Psoas muscle (tissue), 8 donors: ENCODE data around the gene SLC25A6. TPM values are rescaled to one million over a fixed set of nuclear protein-coding genes. Genes with fewer than 3 reads are reported as not detected.

Experiments used
- ATAC-seq, 4 donors: fragments of 200-7000 bp; cut with Tn5 transposase; one replicate each; pipeline ENCODE4 v1.9.1; 2020; ENCODE audit warnings: moderate library complexity in 3 of 4, mild to moderate bottlenecking in 2 of 4
- DNase-seq, 2 donors: peaks; one replicate each; pipeline ENCODE4 v3.0.0-alpha.2; 2020
- H3K27ac ChIP-seq: fragments of 200-600 bp; one replicate; pipeline ENCODE4 v1.8.0; 2022
- H3K27me3 ChIP-seq, 3 donors: fragments of 200-600 bp in 1 of 3; one replicate each; pipeline versions ENCODE4 v1.6.1 to v1.8.0; 2013 to 2022; ENCODE audit warnings: low read length in 2 of 3, mild to moderate bottlenecking in 2 of 3, moderate library complexity in 1 of 3; ENCODE audit not compliant: insufficient read depth in 3 of 3
- H3K36me3 ChIP-seq, 2 donors: fragments of 200-600 bp in 1 of 2; one replicate each; pipeline versions ENCODE4 v1.6.1 to v1.8.0; 2013 to 2022; ENCODE audit warnings: low read depth in 1 of 2, mild to moderate bottlenecking in 1 of 2, moderate library complexity in 1 of 2; ENCODE audit not compliant: insufficient read depth in 1 of 2
- H3K4me1 ChIP-seq: fragments of 200-600 bp; one replicate; pipeline ENCODE4 v1.8.0; 2022
- H3K4me3 ChIP-seq: fragments of 200-600 bp; one replicate; pipeline ENCODE4 v1.8.0; 2022; ENCODE audit warnings: mild to moderate bottlenecking
- H3K9me3 ChIP-seq: fragments of 200-600 bp; one replicate; pipeline ENCODE4 v1.8.0; 2022
- CTCF ChIP-seq: fragments of 200-600 bp; IDR thresholded peaks from one replicate; pipeline ENCODE4 v1.8.0; 2022; ENCODE audit warnings: antibody characterized with exemption
- WGBS, 3 donors: extraction: QIAGEN DNeasy Blood & Tissue Kit; methylation state at CpG; one replicate each; pipeline versions ENCODE4 v1.1.6 to v1.1.7; 2013; 5-methylcytosine and 5-hydroxymethylcytosine counted together
- intact Hi-C, 2 donors: fragments of 100-400 bp; cut with DNase I; formaldehyde crosslinking; loops; one replicate each; pipeline versions ENCODE4 v1.11.0 to v1.14.2; 2022
- polyA plus RNA-seq, 3 donors: library from polyadenylated mRNA; stranded (reverse); fragments of 200-250 nt; gene quantifications; one replicate each; pipeline ENCODE4 v1.2.3, GENCODE V29; 2013
- total RNA-seq, 4 donors: library from RNA; stranded (reverse); fragmentation: NEBNext Ultra II Directional in 2 of 4; extraction: Animal tissue kit (Norgen Biotek cat#: 25700) in 2 of 4; gene quantifications; one replicate each; pipeline versions ENCODE4 v1.2.1 to v1.2.4, GENCODE V29; 2021 to 2023
- donor health status: healthy with polysubstance abuse.
- donor health status: DM: no; HTN: no; CAD: no; lungs with moderate emphysema.
- donor health status: Bipolar disorder and iron deficiency.
- donor health status: healthy.
- donor health status: DM: yes; HTN: yes; CAD: no.
- donor health status: DM: no; HTN: no; CAD: no.
- donor health status: DM: no; HTN: no; CAD: no.
- donor health status: DM: yes; HTN: yes; CAD: no.

SLC25A6 gene
- total and polyA plus RNA-seq, 7 donors, result 48.4 to 189 (median 83.0) TPM

GRCh38 chrX:1424147-1424851, 32.4 kb upstream of the SLC25A6 start:
- Histone ChIP-seq H3K4me1 (no peaks in the 10 kb centered on the region), H3K9me3 (peaks cover 6% of the 10 kb centered on the region), H3K4me3 (no peak overlapping the region), H3K36me3 (peaks cover 4 to 19% of the 10 kb centered on the region in 2 donors), H3K27ac (no peak overlapping the region), H3K27me3 (no peaks in the 10 kb centered on the region)
- DNase-seq (no peak), ATAC-seq (no peak)
- intact Hi-C loops, result no loop called here
- no peak for TF ChIP-seq CTCF
- WGBS, 3 donors, result 73 to 83% (median 79%) methylated on average over 9 of the region's 9 CpGs

- DNase-seq (no peak), ATAC-seq (no peak)
- intact Hi-C loops, result no loop called here
- peaks cover 12% of the 10 kb centered on the region for H3K9me3 ChIP-seq
- no peak for TF ChIP-seq CTCF
- WGBS, 3 donors, result 50 to 74% (median 71%) methylated on average over 2 of the region's 2 CpGs
- H3K4me1 ChIP-seq, result no peaks in the 10 kb centered on the region
- H3K36me3 ChIP-seq, result peaks cover 4 to 19% of the 10 kb centered on the region in 2 donors
- H3K27ac ChIP-seq, result no peak overlapping the region
- H3K27me3 ChIP-seq, result no peaks in the 10 kb centered on the region
- H3K4me3 ChIP-seq, result no peak overlapping the region
These were observed 31.3 kb upstream of the SLC25A6 start for GRCh38 chrX:1423215-1423614.

- WGBS, 3 donors, result 98% methylated on average over 4 of the region's 4 CpGs
- DNase-seq, result no peak
These were observed 30.2 kb upstream of the SLC25A6 start for GRCh38 chrX:1422135-1422465.

GRCh38 chrX:1421433-1422134, 29.7 kb upstream of the SLC25A6 start:
- Histone ChIP-seq H3K9me3 (peaks cover 12% of the 10 kb centered on the region), H3K27me3 (no peaks in the 10 kb centered on the region), H3K4me1 (no peaks in the 10 kb centered on the region), H3K4me3 (no peak overlapping the region), H3K27ac (no peak overlapping the region), H3K36me3 (peaks cover 0 to 10% of the 10 kb centered on the region in 2 donors)
- TF ChIP-seq CTCF, result no peak
- DNase-seq, result no peak
- WGBS, 3 donors, result 88 to 93% (median 88%) methylated on average over 19 of the region's 19 CpGs
- intact Hi-C loops, result no loop called here
- no peak for ATAC-seq

More at GRCh38 chrX:1422135-1422465, 30.2 kb upstream of the SLC25A6 start:
- Histone ChIP-seq H3K36me3 (peaks cover under 1 to 11% of the 10 kb centered on the region in 2 donors), H3K27ac (no peak overlapping the region), H3K9me3 (peaks cover 12% of the 10 kb centered on the region), H3K4me1 (no peaks in the 10 kb centered on the region), H3K27me3 (no peaks in the 10 kb centered on the region), H3K4me3 (no peak overlapping the region)
- ATAC-seq, result no peak
- intact Hi-C loops, result no loop called here
- no peak for TF ChIP-seq CTCF
